Measurements from ENCODE around the gene USP53.

USP53 gene

GRCh38 chr4:119313237-119313636, 100.7 kb downstream of the USP53 start:
- no peak for DNase-seq
- H3K18ac ChIP-seq (ENCODE audit: low read depth in 1 of 2, low read length in 2 of 2), result no peak overlapping the region
- H3K4ac ChIP-seq (ENCODE audit: low read depth in 1 of 2, low read length in 2 of 2), result no peak overlapping the region
- H4K91ac ChIP-seq (ENCODE audit: low read length), result no peak overlapping the region
- H2AFZ ChIP-seq (ENCODE audit: low read depth, low read length), result no peak overlapping the region
- H2BK12ac ChIP-seq (ENCODE audit: low read length in 2 of 2), result no peak overlapping the region
- H3K27me3 ChIP-seq (ENCODE audit: control insufficient read depth in 1 of 2, insufficient read depth in 1 of 2, low read length in 2 of 2), result no peaks in the 10 kb centered on the region
- no peaks in the 10 kb centered on the region for H3K79me1 ChIP-seq (replicated peaks; ENCODE audit: low read length, poor library complexity, severe bottlenecking)
- no peak overlapping the region for H2BK120ac ChIP-seq (ENCODE audit: low read depth, low read length)
- H3K36me3 ChIP-seq (ENCODE audit: control insufficient read depth in 1 of 2, insufficient read depth in 2 of 2, low read depth in 1 of 2, low read length in 2 of 2), result no peaks in the 10 kb centered on the region
- H3K9ac ChIP-seq (ENCODE audit: low read length), result no peak overlapping the region
- H3K9me3 ChIP-seq (ENCODE audit: control insufficient read depth, low read length), result no peaks in the 10 kb centered on the region
- H3K27ac ChIP-seq (ENCODE audit: low read length, poor library complexity, severe bottlenecking), result no peak overlapping the region
- no peak overlapping the region for H3K23ac ChIP-seq (ENCODE audit: low read length in 2 of 2)
- no peak overlapping the region for H3K4me2 ChIP-seq (ENCODE audit: low read length, poor library complexity, severe bottlenecking)
- H4K8ac ChIP-seq (ENCODE audit: low read length), result no peak overlapping the region
- H2BK15ac ChIP-seq (ENCODE audit: low read depth, poor library complexity, severe bottlenecking), result no peak overlapping the region
- no peak overlapping the region for H3K4me3 ChIP-seq (ENCODE audit: insufficient read depth in 1 of 2, low read depth in 1 of 2, low read length in 2 of 2)
- no peak overlapping the region for H2BK5ac ChIP-seq (ENCODE audit: low read depth, low read length, poor library complexity, severe bottlenecking)
- no peak overlapping the region for H2AK5ac ChIP-seq (ENCODE audit: low read length, severe bottlenecking)
- H3K4me1 ChIP-seq (ENCODE audit: control insufficient read depth, insufficient read depth, low read depth, low read length), result peaks cover 1% of the 10 kb centered on the region
- no peak overlapping the region for H3K14ac ChIP-seq (ENCODE audit: low read length in 2 of 2)

- no peak overlapping the region for H2AFZ ChIP-seq (ENCODE audit: low read depth, low read length)
- no peak overlapping the region for H2BK120ac ChIP-seq (ENCODE audit: low read depth, low read length)
- H2AK5ac ChIP-seq (ENCODE audit: low read length, severe bottlenecking), result no peak overlapping the region
- no peak overlapping the region for H2BK15ac ChIP-seq (ENCODE audit: low read depth, poor library complexity, severe bottlenecking)
- H3K14ac ChIP-seq (ENCODE audit: low read length in 2 of 2), result no peak overlapping the region
- H4K8ac ChIP-seq (ENCODE audit: low read length), result no peak overlapping the region
- H3K36me3 ChIP-seq (ENCODE audit: control insufficient read depth in 1 of 2, insufficient read depth in 2 of 2, low read depth in 1 of 2, low read length in 2 of 2), result no peaks in the 10 kb centered on the region
- H3K4me1 ChIP-seq (ENCODE audit: control insufficient read depth, insufficient read depth, low read depth, low read length), result peaks cover 1% of the 10 kb centered on the region
- no peak overlapping the region for H3K27ac ChIP-seq (ENCODE audit: low read length, poor library complexity, severe bottlenecking)
- H2BK5ac ChIP-seq (ENCODE audit: low read depth, low read length, poor library complexity, severe bottlenecking), result no peak overlapping the region
- DNase-seq, result peak; percentile 56
- H3K27me3 ChIP-seq (ENCODE audit: control insufficient read depth in 1 of 2, insufficient read depth in 1 of 2, low read length in 2 of 2), result no peaks in the 10 kb centered on the region
- no peaks in the 10 kb centered on the region for H3K9me3 ChIP-seq (ENCODE audit: control insufficient read depth, low read length)
- no peak overlapping the region for H3K18ac ChIP-seq (ENCODE audit: low read depth in 1 of 2, low read length in 2 of 2)
- H3K23ac ChIP-seq (ENCODE audit: low read length in 2 of 2), result no peak overlapping the region
- no peak overlapping the region for H3K4ac ChIP-seq (ENCODE audit: low read depth in 1 of 2, low read length in 2 of 2)
- H3K4me3 ChIP-seq (ENCODE audit: insufficient read depth in 1 of 2, low read depth in 1 of 2, low read length in 2 of 2), result no peak overlapping the region
- peak overlapping the region; percentile 76 for H3K9ac ChIP-seq (ENCODE audit: low read length)
- 0% methylated on average over 3 of the region's 4 CpGs for WGBS
- no peak overlapping the region for H3K4me2 ChIP-seq (ENCODE audit: low read length, poor library complexity, severe bottlenecking)
- no peaks in the 10 kb centered on the region for H3K79me1 ChIP-seq (replicated peaks; ENCODE audit: low read length, poor library complexity, severe bottlenecking)
- no peak overlapping the region for H2BK12ac ChIP-seq (ENCODE audit: low read length in 2 of 2)
- H4K91ac ChIP-seq (ENCODE audit: low read length), result no peak overlapping the region
These were observed 101.8 kb downstream of the USP53 start for GRCh38 chr4:119314356-119314755.

- Histone ChIP-seq H3K9me3 (ENCODE audit: control insufficient read depth, low read length) (no peaks in the 10 kb centered on the region), H3K79me1 (replicated peaks; ENCODE audit: low read length, poor library complexity, severe bottlenecking) (no peaks in the 10 kb centered on the region), H3K9ac (ENCODE audit: low read length) (peak overlapping the region; percentile 76), H2BK15ac (ENCODE audit: low read depth, poor library complexity, severe bottlenecking) (no peak overlapping the region), H3K27ac (ENCODE audit: low read length, poor library complexity, severe bottlenecking) (no peak overlapping the region), H3K4ac (ENCODE audit: low read depth in 1 of 2, low read length in 2 of 2) (no peak overlapping the region), H3K18ac (ENCODE audit: low read depth in 1 of 2, low read length in 2 of 2) (no peak overlapping the region), H2AFZ (ENCODE audit: low read depth, low read length) (no peak overlapping the region), H3K36me3 (ENCODE audit: control insufficient read depth in 1 of 2, insufficient read depth in 2 of 2, low read depth in 1 of 2, low read length in 2 of 2) (no peaks in the 10 kb centered on the region), H2BK12ac (ENCODE audit: low read length in 2 of 2) (no peak overlapping the region), H2AK5ac (ENCODE audit: low read length, severe bottlenecking) (no peak overlapping the region), H3K14ac (ENCODE audit: low read length in 2 of 2) (no peak overlapping the region), H3K4me1 (ENCODE audit: control insufficient read depth, insufficient read depth, low read depth, low read length) (peaks cover 1% of the 10 kb centered on the region), H2BK120ac (ENCODE audit: low read depth, low read length) (no peak overlapping the region), H3K4me3 (ENCODE audit: insufficient read depth in 1 of 2, low read depth in 1 of 2, low read length in 2 of 2) (no peak overlapping the region), H4K91ac (ENCODE audit: low read length) (no peak overlapping the region), H2BK5ac (ENCODE audit: low read depth, low read length, poor library complexity, severe bottlenecking) (no peak overlapping the region), H3K4me2 (ENCODE audit: low read length, poor library complexity, severe bottlenecking) (no peak overlapping the region), H4K8ac (ENCODE audit: low read length) (no peak overlapping the region), H3K23ac (ENCODE audit: low read length in 2 of 2) (no peak overlapping the region), H3K27me3 (ENCODE audit: control insufficient read depth in 1 of 2, insufficient read depth in 1 of 2, low read length in 2 of 2) (no peaks in the 10 kb centered on the region)
- no peak for DNase-seq
- no CpG with 5 or more reads among the region's 2 CpGs for WGBS
These were observed 102.5 kb downstream of the USP53 start for GRCh38 chr4:119315036-119315435.

GRCh38 chr4:119317990-119318389, 105.5 kb downstream of the USP53 start:
- no peaks in the 10 kb centered on the region for H3K79me1 ChIP-seq (replicated peaks; ENCODE audit: low read length, poor library complexity, severe bottlenecking)
- H2BK120ac ChIP-seq (ENCODE audit: low read depth, low read length), result no peak overlapping the region

More at GRCh38 chr4:119317990-119318389, 105.5 kb downstream of the USP53 start:
- Histone ChIP-seq H3K23ac (ENCODE audit: low read length in 2 of 2) (no peak overlapping the region), H2BK15ac (ENCODE audit: low read depth, poor library complexity, severe bottlenecking) (no peak overlapping the region), H3K4me3 (ENCODE audit: insufficient read depth in 1 of 2, low read depth in 1 of 2, low read length in 2 of 2) (no peak overlapping the region), H3K18ac (ENCODE audit: low read depth in 1 of 2, low read length in 2 of 2) (no peak overlapping the region), H3K4ac (ENCODE audit: low read depth in 1 of 2, low read length in 2 of 2) (no peak overlapping the region), H4K8ac (ENCODE audit: low read length) (no peak overlapping the region), H3K27ac (ENCODE audit: low read length, poor library complexity, severe bottlenecking) (no peak overlapping the region), H2AK5ac (ENCODE audit: low read length, severe bottlenecking) (no peak overlapping the region), H3K14ac (ENCODE audit: low read length in 2 of 2) (no peak overlapping the region), H3K9me3 (ENCODE audit: control insufficient read depth, low read length) (no peaks in the 10 kb centered on the region), H3K4me1 (ENCODE audit: control insufficient read depth, insufficient read depth, low read depth, low read length) (no peaks in the 10 kb centered on the region), H4K91ac (ENCODE audit: low read length) (no peak overlapping the region), H3K9ac (ENCODE audit: low read length) (no peak overlapping the region), H3K36me3 (ENCODE audit: control insufficient read depth in 1 of 2, insufficient read depth in 2 of 2, low read depth in 1 of 2, low read length in 2 of 2) (no peaks in the 10 kb centered on the region), H2BK5ac (ENCODE audit: low read depth, low read length, poor library complexity, severe bottlenecking) (no peak overlapping the region), H3K4me2 (ENCODE audit: low read length, poor library complexity, severe bottlenecking) (no peak overlapping the region), H2BK12ac (ENCODE audit: low read length in 2 of 2) (no peak overlapping the region), H2AFZ (ENCODE audit: low read depth, low read length) (no peak overlapping the region), H3K27me3 (ENCODE audit: control insufficient read depth in 1 of 2, insufficient read depth in 1 of 2, low read length in 2 of 2) (no peaks in the 10 kb centered on the region)
- 89% methylated on average over 1 of the region's 2 CpGs for WGBS
- DNase-seq, result no peak

Data from mesenchymal stem cell (in vitro differentiated cells and primary cell).